Brain microvascular endothelial cell (primary cell): ENCODE results near the gene DDX50.
A peak's percentile ranks its signal among the peaks of the same experiment; 100 is the strongest.
"Not testable (repeated sequence)": the region's sequence is repeated elsewhere in the genome, so short reads cannot be mapped to it uniquely, and the experiment has no call there.

Experiments
- DNase-seq: peaks from one replicate; pipeline ENCODE4 v3.0.0-alpha.2; 2020
- H3K27ac ChIP-seq: fragments of 250-450 bp; sonication (Bioruptor Pico); 2 replicates; pipeline ENCODE4 v1.5.1; 2020; ENCODE audit warnings: mild to moderate bottlenecking, moderate library complexity
- H3K27me3 ChIP-seq: fragments of 250-450 bp; sonication (Bioruptor Pico); replicated peaks from 2 replicates; pipeline ENCODE4 v1.5.1; 2020; ENCODE audit warnings: mild to moderate bottlenecking
- H3K36me3 ChIP-seq: fragments of 250-450 bp; sonication (Bioruptor Pico); replicated peaks from 2 replicates; pipeline ENCODE4 v1.5.1; 2020; ENCODE audit warnings: mild to moderate bottlenecking
- H3K4me3 ChIP-seq: 2 replicates; pipeline ENCODE4 v1.5.1; 2011; ENCODE audit warnings: low read depth, mild to moderate bottlenecking, control low read depth, low read length, moderate library complexity
- in situ Hi-C: cut with HindIII; loops from 2 replicates; pipeline ENCODE4 v1.10.0; 2017; ENCODE audit warnings: low sequenced_read_pairs, low pct_ligation_motif_present
- TF ChIP-seq, protein P1 (sequence below): IDR thresholded peaks from 2 replicates; pipeline ENCODE4 v1.5.1; 2011; ENCODE audit warnings: low read depth, mild to moderate bottlenecking, moderate library complexity, low read length, control low read depth, inconsistent platforms; ENCODE audit errors: missing control alignments

The DDX50 gene

DNA sequence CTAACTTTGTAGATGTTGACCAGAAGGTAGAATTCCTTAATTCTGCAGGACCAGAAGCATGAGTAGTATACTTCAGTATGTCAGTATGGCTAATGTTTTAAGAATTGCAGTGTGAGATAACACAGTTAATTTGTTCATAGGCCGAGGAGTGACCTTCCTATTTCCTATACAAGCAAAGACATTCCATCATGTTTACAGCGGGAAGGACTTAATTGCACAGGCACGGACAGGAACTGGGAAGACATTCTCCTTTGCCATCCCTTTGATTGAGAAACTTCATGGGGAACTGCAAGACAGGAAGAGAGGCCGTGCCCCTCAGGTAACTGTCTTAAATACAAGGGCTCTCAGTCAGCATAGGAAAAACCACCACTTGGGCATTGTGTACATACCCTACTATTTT, 62.0 kb downstream of the DDX50 start:
- TF ChIP-seq, protein P1, sequence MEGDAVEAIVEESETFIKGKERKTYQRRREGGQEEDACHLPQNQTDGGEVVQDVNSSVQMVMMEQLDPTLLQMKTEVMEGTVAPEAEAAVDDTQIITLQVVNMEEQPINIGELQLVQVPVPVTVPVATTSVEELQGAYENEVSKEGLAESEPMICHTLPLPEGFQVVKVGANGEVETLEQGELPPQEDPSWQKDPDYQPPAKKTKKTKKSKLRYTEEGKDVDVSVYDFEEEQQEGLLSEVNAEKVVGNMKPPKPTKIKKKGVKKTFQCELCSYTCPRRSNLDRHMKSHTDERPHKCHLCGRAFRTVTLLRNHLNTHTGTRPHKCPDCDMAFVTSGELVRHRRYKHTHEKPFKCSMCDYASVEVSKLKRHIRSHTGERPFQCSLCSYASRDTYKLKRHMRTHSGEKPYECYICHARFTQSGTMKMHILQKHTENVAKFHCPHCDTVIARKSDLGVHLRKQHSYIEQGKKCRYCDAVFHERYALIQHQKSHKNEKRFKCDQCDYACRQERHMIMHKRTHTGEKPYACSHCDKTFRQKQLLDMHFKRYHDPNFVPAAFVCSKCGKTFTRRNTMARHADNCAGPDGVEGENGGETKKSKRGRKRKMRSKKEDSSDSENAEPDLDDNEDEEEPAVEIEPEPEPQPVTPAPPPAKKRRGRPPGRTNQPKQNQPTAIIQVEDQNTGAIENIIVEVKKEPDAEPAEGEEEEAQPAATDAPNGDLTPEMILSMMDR, result no peak
- peaks cover 76% of the 10 kb centered on the region for H3K36me3 ChIP-seq
- no peak for DNase-seq
- no peak overlapping the region for H3K27ac ChIP-seq
- in situ Hi-C loops, result no loop called here
- H3K27me3 ChIP-seq, result no peaks in the 10 kb centered on the region
- H3K4me3 ChIP-seq, result no peak overlapping the region

DNA sequence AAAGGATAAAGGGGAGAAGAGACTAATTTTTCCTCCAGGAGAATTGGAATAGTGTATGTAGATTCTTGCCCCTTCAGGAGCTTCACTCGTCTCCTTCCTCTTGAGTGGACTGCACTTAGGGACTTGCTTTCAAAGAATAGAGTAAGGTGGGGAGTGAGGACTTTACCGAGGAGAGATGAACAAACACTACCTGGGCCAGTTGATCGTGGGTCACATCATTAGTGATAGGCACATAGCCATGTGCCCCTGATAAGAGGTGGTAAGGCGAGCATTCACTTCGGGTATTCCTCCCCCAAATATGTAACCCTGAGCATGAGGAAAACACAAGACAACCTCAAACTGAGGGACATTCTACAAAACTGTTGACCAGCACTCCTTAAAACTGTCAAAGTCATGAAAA, 72.9 kb downstream of the DDX50 start:
- DNase-seq, result no peak
- H3K4me3 ChIP-seq, result no peak overlapping the region
- peaks cover 88% of the 10 kb centered on the region for H3K36me3 ChIP-seq
- no peak overlapping the region for H3K27ac ChIP-seq
- TF ChIP-seq, protein P1, result no peak
- no peaks in the 10 kb centered on the region for H3K27me3 ChIP-seq
- in situ Hi-C loops, result no loop called here

DNA sequence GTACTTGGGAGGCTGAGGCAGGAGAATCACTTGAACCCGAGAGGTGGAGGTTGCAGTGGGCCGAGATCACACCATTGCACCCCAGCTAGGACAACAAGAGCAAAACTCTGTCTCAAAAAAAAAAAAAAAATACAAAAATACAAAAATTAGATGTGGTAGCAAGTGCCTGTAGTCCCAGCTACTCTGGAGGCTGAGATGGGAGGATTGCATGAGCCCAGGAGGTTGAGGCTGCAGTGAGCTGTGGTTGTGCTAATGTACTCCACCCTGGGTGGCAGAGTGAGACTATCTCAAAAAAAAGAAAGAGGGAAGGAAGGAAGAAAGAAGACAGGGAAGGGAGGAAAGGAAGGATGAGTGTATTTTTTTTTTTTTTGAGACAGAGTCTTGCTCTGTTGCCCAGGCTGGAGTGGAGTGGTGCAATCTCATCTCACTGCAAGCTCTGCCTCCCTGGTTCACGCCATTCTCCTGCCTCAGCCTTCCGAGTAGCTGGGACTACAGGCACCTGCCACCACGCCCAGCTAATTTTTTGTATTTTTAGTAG, 74.9 kb downstream of the DDX50 start:
- in situ Hi-C loops, H3K27ac ChIP-seq, DNase-seq, H3K27me3 ChIP-seq, H3K4me3 ChIP-seq: not testable (repeated sequence)
- H3K36me3 ChIP-seq, result peaks cover 80% of the 10 kb centered on the region

DNA sequence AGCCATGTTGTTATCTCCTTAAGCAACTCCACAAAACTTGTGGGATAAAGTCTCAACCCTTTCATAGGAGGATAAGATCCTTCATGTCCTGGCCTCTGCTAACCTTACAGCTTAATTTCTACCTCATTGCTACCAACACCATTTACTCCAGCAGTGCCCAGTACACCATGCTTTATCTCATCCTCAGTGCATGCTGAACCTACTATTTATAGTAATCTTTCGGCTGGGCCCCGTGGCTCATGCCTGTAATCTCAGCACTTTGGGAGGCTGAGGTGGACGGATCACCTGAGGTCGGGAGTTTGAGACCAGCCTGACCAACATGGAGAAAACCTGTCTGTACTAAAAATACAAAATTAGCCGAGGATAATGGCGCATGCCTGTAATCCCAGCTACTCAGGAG, 78.6 kb downstream of the DDX50 start:
- H3K4me3 ChIP-seq, H3K27me3 ChIP-seq, in situ Hi-C loops, H3K27ac ChIP-seq, DNase-seq: not testable (repeated sequence)
- H3K36me3 ChIP-seq, result peaks cover 72% of the 10 kb centered on the region

DNA sequence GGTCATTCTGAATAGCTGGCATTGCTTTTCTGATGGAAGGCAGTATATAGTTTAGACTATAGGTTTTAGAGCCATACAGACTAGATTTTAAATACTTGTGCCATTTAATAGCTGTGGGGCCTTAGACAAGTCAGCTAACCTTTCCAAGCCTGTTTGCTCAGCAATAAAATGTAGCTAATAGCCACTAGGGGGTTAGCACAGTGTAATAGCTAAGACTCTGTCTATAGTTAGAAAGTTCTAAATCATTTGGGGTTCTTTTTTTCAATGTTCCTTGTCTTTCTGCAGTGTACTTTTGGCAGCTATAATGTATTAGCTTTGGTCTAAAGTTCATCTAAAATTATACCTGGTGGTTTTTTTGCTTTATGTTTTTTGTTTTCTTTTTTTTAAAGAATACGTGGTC, 80.0 kb downstream of the DDX50 start:
- DNase-seq, result no peak
- Histone ChIP-seq H3K27me3 (no peaks in the 10 kb centered on the region), H3K36me3 (peaks cover 63% of the 10 kb centered on the region), H3K4me3 (no peak overlapping the region), H3K27ac (no peak overlapping the region)
- in situ Hi-C loops, result no loop called here
- TF ChIP-seq, protein P1, result peak; percentile 44

DNA sequence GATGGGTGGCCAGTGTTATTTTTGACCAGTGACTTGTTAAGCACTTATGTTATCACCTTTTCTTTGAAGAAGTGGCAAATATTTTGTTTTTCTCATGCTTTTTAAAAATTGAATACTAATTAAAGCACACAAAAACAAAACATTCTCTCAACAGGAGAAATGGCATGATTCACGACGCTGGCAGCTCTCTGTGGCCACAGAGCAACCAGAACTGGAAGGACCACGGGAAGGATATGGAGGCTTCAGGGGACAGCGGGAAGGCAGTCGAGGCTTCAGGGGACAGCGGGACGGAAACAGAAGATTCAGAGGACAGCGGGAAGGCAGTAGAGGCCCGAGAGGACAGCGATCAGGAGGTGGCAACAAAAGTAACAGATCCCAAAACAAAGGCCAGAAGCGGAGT, 81.3 kb downstream of the DDX50 start:
- Histone ChIP-seq H3K36me3 (peaks cover 57% of the 10 kb centered on the region), H3K27ac (no peak overlapping the region), H3K4me3 (no peak overlapping the region), H3K27me3 (no peaks in the 10 kb centered on the region)
- in situ Hi-C loops, result no loop called here
- DNase-seq, result no peak
- TF ChIP-seq, protein P1, result no peak

DNA sequence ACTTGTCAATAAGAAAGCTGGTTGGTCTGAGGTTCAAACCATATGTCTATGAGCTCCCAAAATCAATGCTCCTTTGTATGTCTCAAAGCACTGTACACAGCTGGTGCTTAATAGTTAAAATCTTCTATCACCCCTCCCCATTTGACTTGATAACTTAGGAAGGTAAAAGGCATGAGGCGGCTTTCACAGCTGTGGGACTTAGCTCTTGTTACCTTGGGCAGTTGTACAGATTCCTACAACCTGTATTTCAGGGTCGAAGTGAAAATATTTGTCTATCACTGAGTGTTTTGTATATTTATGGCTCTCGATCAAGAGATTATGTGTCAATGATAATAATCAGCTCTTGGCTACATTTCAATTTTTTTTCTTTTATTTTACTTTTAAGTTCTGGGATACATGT, 86.5 kb downstream of the DDX50 start:
- no peak overlapping the region for H3K4me3 ChIP-seq
- DNase-seq, result no peak
- in situ Hi-C loops, result no loop called here
- peaks cover 19% of the 10 kb centered on the region for H3K36me3 ChIP-seq
- H3K27ac ChIP-seq, result no peak overlapping the region
- TF ChIP-seq, protein P1, result no peak
- H3K27me3 ChIP-seq, result no peaks in the 10 kb centered on the region
